HCT116 (cell line): ENCODE data around the gene PLCE1. TPM values are rescaled to one million over a fixed set of nuclear protein-coding genes. Genes with fewer than 3 reads are reported as not detected.

Experiments
- ATAC-seq: fragments of 200-7000 bp; cut with Tn5 transposase; 2 replicates; pipeline ENCODE4 v1.9.1; 2020; ENCODE audit warnings: mild to moderate bottlenecking, moderate library complexity
- BruUV-seq: library from RNA; stranded (reverse); fragments of 400-500 nt; replicated peaks from 2 replicates; lab custom pipeline; 2021; lab: Mats Ljungman, UMichigan
- CTCF ChIA-PET: fragments of 300-600 bp; sonication (Branson Sonifier 250); formaldehyde crosslinking; loops from one replicate; lab custom pipeline; 2021; ENCODE audit warnings: antibody characterized with exemption; lab: Charles Lee
- POLR2A ChIA-PET: fragments of 300-600, 350-600 bp; sonication (Branson Sonifier 250); formaldehyde crosslinking; loops from one replicate; lab custom pipeline; 2021; ENCODE audit warnings: antibody characterized with exemption; lab: Charles Lee
- RAD21 ChIA-PET, 2 experiments: fragments of 300-600 bp; sonication (Branson Sonifier 250); formaldehyde crosslinking; loops; one replicate each; lab custom pipeline; 2023; ENCODE audit warnings: low total read pairs in 2 of 2; ENCODE audit not compliant: uncharacterized antibody in 2 of 2, unreplicated experiment in 2 of 2, low non-redundant PET in 1 of 2; lab: Charles Lee
- DNase-seq: peaks from one replicate; pipeline ENCODE4 v3.0.0-alpha.2; 2010; ENCODE audit warnings: low read depth, low spot score
- H2AFZ ChIP-seq: fragments of 200-600 bp; shearing (Covaris generic), sonication (generic); 2 replicates; pipeline ENCODE4 v1.6.1; 2017; ENCODE audit warnings: low read depth, mixed run types, mixed read lengths, antibody characterized with exemption, low read length; ENCODE audit not compliant: poor library complexity, severe bottlenecking
- H3K27ac ChIP-seq: 2 replicates; pipeline ENCODE4 v1.5.1; 2012; ENCODE audit warnings: low read depth, low read length
- H3K27me3 ChIP-seq: fragments of 200-600 bp; sonication (generic); 2 replicates; pipeline ENCODE4 v1.6.1; 2016; ENCODE audit warnings: mixed run types, low read length, mixed read lengths; ENCODE audit not compliant: insufficient read depth
- H3K36me3 ChIP-seq, 2 experiments: fragments of 200-500 bp in 1 of 2; fragments of 200-600 bp in 1 of 2; sonication (Bioruptor generic) in 1 of 2; sonication (generic) in 1 of 2; 2 replicates each; pipeline versions ENCODE4 v1.5.1 to v1.6.1; 2014 to 2016; ENCODE audit warnings: low read length in 2 of 2, inconsistent platforms in 1 of 2, mixed read lengths in 1 of 2, mixed run types in 1 of 2; ENCODE audit not compliant: insufficient read depth in 2 of 2, control insufficient read depth in 1 of 2
- H3K4me1 ChIP-seq, 2 experiments: fragments of 200-600 bp in 1 of 2; sonication (generic) in 1 of 2; 2 replicates each; pipeline versions ENCODE4 v1.5.1 to v1.6.1; 2012 to 2017; ENCODE audit warnings: low read length in 2 of 2, inconsistent platforms in 1 of 2, mild to moderate bottlenecking in 1 of 2, mixed read lengths in 1 of 2, mixed run types in 1 of 2, moderate library complexity in 1 of 2; ENCODE audit not compliant: insufficient read depth in 2 of 2, control insufficient read depth in 1 of 2
- H3K4me2 ChIP-seq: fragments of 200-600 bp; sonication (generic); 2 replicates; pipeline ENCODE4 v1.6.1; 2017; ENCODE audit warnings: mixed run types, low read length, mixed read lengths
- H3K4me3 ChIP-seq, 2 experiments: fragments of 200-600 bp in 1 of 2; sonication (generic) in 1 of 2; replicated peaks in 1 of 2; 2 replicates each; pipeline ENCODE4 v1.5.1; 2011 to 2016; ENCODE audit warnings: low read length in 2 of 2, control low read depth in 1 of 2, low read depth in 1 of 2, mild to moderate bottlenecking in 1 of 2, mixed read lengths in 1 of 2, mixed run types in 1 of 2
- H3K79me2 ChIP-seq: fragments of 200-600 bp; sonication (generic); 2 replicates; pipeline ENCODE4 v1.6.1; 2017; ENCODE audit warnings: mild to moderate bottlenecking, mixed run types, low read length, moderate library complexity, mixed read lengths; ENCODE audit not compliant: insufficient read depth
- H3K9ac ChIP-seq: fragments of 200-600 bp; sonication (generic); 2 replicates; pipeline ENCODE4 v1.6.1; 2016; ENCODE audit warnings: low read length, mixed read lengths
- H3K9me2 ChIP-seq: fragments of 200-600 bp; sonication (generic), shearing (Covaris generic); 2 replicates; pipeline ENCODE4 v1.6.1; 2017; ENCODE audit warnings: mixed run types, mild to moderate bottlenecking, moderate library complexity; ENCODE audit not compliant: insufficient read depth
- H3K9me3 ChIP-seq, 2 experiments: fragments of 200-500 bp in 1 of 2; fragments of 200-600 bp in 1 of 2; sonication (Bioruptor generic) in 1 of 2; sonication (generic) in 1 of 2; 2 replicates each; pipeline ENCODE4 v1.6.1; 2014 to 2017; ENCODE audit warnings: low read length in 2 of 2, mixed read lengths in 2 of 2, inconsistent platforms in 1 of 2, low read depth in 1 of 2, mild to moderate bottlenecking in 1 of 2, mixed run types in 1 of 2, moderate library complexity in 1 of 2; ENCODE audit not compliant: control insufficient read depth in 1 of 2, insufficient read depth in 1 of 2
- H4K20me1 ChIP-seq: fragments of 200-600 bp; sonication (generic), shearing (Covaris generic); 2 replicates; pipeline ENCODE4 v1.6.1; 2017; ENCODE audit warnings: mixed run types, mild to moderate bottlenecking, moderate library complexity; ENCODE audit not compliant: insufficient read depth
- CBX3 ChIP-seq: IDR thresholded peaks from 2 replicates; pipeline ENCODE4 v1.6.1; 2012; ENCODE audit warnings: low read depth
- ELF1 ChIP-seq: IDR thresholded peaks from 2 replicates; pipeline ENCODE4 v1.6.1; 2012; ENCODE audit warnings: low read depth, borderline replicate concordance
- EZH2 ChIP-seq: fragments of 200-600 bp; sonication (generic); IDR thresholded peaks from 2 replicates; pipeline ENCODE4 v1.6.1; 2017; ENCODE audit warnings: antibody characterized with exemption, mixed run types
- EZH2phosphoT487 ChIP-seq: fragments of 200-600 bp; IDR thresholded peaks from 2 replicates; pipeline ENCODE4 v1.6.1; 2018; ENCODE audit warnings: antibody characterized with exemption, borderline replicate concordance
- POLR2AphosphoS5 ChIP-seq: IDR thresholded peaks from 2 replicates; pipeline ENCODE4 v1.6.1; 2011; ENCODE audit warnings: mild to moderate bottlenecking, low read depth, low read length, moderate library complexity
- SIN3A ChIP-seq: IDR thresholded peaks from 2 replicates; pipeline ENCODE4 v1.6.1; 2012; ENCODE audit warnings: low read depth
- SP1 ChIP-seq: IDR thresholded peaks from 2 replicates; pipeline ENCODE4 v1.6.1; 2012; ENCODE audit warnings: low read depth
- TCF7L2 ChIP-seq: IDR thresholded peaks from 2 replicates; pipeline ENCODE4 v1.7.0; 2011; ENCODE audit warnings: borderline replicate concordance, inconsistent platforms; ENCODE audit not compliant: insufficient read depth, insufficient read length; ENCODE audit errors: extremely low read depth
- intact Hi-C: fragments of 100-400 bp; cut with micrococcal nuclease; formaldehyde crosslinking; loops from 2 replicates; pipeline ENCODE4 v1.10.0; 2022
- total RNA-seq: library from RNA; stranded (reverse); gene quantifications from one replicate; pipeline ENCODE4 v1.2.1, GENCODE V29; 2021; ENCODE audit not compliant: unreplicated experiment
- TF ChIP-seq, protein P1 (sequence below): IDR thresholded peaks from 2 replicates; pipeline ENCODE4 v1.6.1; 2012; ENCODE audit warnings: low read depth
- TF ChIP-seq, protein P2 (sequence below): IDR thresholded peaks from 2 replicates; pipeline ENCODE4 v1.6.1; 2012
- TF ChIP-seq, protein P3 (sequence below): IDR thresholded peaks from 2 replicates; pipeline ENCODE4 v1.6.1; 2011; ENCODE audit warnings: mild to moderate bottlenecking, low read length, moderate library complexity; ENCODE audit not compliant: insufficient replicate concordance; ENCODE audit errors: extremely low read depth

Gene PLCE1
- total RNA-seq, 1 experiment from 2014 or later: 2.5 TPM

DNA sequence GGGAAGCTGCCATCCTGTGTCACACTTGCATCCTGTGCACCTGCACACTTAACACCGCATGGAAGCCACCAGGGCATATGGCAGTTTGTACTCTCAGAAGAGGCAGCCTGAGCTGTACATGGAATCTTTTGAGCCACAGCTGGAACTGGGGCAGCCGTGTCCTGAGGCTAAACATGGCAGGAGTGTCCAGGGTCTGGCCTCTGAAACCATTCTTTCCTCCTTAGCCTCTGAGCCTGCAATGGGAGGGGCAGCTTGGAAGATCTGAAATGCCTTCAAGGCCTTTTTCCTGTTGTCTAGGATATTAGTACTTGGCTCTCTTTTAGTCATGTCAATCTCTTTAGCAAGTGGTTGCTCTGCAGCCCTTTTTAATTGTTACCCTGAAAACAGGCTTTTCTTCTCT lies 16.4 kb downstream of the PLCE1 start:
- Histone ChIP-seq H4K20me1 (no peaks in the 10 kb centered on the region), H3K4me1 (no peaks in the 10 kb centered on the region), H3K4me2 (no peak overlapping the region), H3K9me3 (no peaks in the 10 kb centered on the region), H3K27me3 (no peaks in the 10 kb centered on the region), H3K79me2 (no peaks in the 10 kb centered on the region), H3K4me3 (no peak overlapping the region), H2AFZ (no peak overlapping the region), H3K9me2 (no peaks in the 10 kb centered on the region), H3K36me3 (no peaks in the 10 kb centered on the region), H3K9ac (no peak overlapping the region), H3K27ac (no peak overlapping the region)
- TF ChIP-seq, protein P1, sequence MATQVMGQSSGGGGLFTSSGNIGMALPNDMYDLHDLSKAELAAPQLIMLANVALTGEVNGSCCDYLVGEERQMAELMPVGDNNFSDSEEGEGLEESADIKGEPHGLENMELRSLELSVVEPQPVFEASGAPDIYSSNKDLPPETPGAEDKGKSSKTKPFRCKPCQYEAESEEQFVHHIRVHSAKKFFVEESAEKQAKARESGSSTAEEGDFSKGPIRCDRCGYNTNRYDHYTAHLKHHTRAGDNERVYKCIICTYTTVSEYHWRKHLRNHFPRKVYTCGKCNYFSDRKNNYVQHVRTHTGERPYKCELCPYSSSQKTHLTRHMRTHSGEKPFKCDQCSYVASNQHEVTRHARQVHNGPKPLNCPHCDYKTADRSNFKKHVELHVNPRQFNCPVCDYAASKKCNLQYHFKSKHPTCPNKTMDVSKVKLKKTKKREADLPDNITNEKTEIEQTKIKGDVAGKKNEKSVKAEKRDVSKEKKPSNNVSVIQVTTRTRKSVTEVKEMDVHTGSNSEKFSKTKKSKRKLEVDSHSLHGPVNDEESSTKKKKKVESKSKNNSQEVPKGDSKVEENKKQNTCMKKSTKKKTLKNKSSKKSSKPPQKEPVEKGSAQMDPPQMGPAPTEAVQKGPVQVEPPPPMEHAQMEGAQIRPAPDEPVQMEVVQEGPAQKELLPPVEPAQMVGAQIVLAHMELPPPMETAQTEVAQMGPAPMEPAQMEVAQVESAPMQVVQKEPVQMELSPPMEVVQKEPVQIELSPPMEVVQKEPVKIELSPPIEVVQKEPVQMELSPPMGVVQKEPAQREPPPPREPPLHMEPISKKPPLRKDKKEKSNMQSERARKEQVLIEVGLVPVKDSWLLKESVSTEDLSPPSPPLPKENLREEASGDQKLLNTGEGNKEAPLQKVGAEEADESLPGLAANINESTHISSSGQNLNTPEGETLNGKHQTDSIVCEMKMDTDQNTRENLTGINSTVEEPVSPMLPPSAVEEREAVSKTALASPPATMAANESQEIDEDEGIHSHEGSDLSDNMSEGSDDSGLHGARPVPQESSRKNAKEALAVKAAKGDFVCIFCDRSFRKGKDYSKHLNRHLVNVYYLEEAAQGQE: no peak
- TF ChIP-seq, protein P2, sequence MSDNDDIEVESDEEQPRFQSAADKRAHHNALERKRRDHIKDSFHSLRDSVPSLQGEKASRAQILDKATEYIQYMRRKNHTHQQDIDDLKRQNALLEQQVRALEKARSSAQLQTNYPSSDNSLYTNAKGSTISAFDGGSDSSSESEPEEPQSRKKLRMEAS: no peak
- DNase-seq (no peak), ATAC-seq (no peak)
- intact Hi-C loops: no loop called here
- BruUV-seq: no TSS peak
- ChIA-PET RAD21 (no interaction called here), POLR2A (no interaction called here), CTCF (no interaction called here)

GRCh38 chr10:94010886-94011285 lies 17.2 kb downstream of the PLCE1 start:
- Histone ChIP-seq H3K9me2 (no peaks in the 10 kb centered on the region), H3K9ac (no peak overlapping the region), H3K4me3 (no peak overlapping the region), H3K27me3 (no peaks in the 10 kb centered on the region), H3K79me2 (no peaks in the 10 kb centered on the region), H3K4me2 (no peak overlapping the region), H2AFZ (no peak overlapping the region), H3K4me1 (no peaks in the 10 kb centered on the region), H3K36me3 (no peaks in the 10 kb centered on the region), H4K20me1 (no peaks in the 10 kb centered on the region), H3K27ac (no peak overlapping the region), H3K9me3 (no peaks in the 10 kb centered on the region)
- DNase-seq: no peak
- no peak for ATAC-seq
- POLR2A ChIA-PET: no interaction called here
- CTCF ChIA-PET: no interaction called here
- intact Hi-C loops: no loop called here
- no TSS peak for BruUV-seq
- RAD21 ChIA-PET: no interaction called here
- TF ChIP-seq POLR2AphosphoS5: no peak
- no peak for TF ChIP-seq EZH2phosphoT487
- no peak for TF ChIP-seq ELF1
- no peak for TF ChIP-seq SP1
- TF ChIP-seq CBX3: no peak
- TF ChIP-seq TCF7L2: no peak
- TF ChIP-seq SIN3A: no peak
- TF ChIP-seq EZH2: no peak
- TF ChIP-seq, protein P3, sequence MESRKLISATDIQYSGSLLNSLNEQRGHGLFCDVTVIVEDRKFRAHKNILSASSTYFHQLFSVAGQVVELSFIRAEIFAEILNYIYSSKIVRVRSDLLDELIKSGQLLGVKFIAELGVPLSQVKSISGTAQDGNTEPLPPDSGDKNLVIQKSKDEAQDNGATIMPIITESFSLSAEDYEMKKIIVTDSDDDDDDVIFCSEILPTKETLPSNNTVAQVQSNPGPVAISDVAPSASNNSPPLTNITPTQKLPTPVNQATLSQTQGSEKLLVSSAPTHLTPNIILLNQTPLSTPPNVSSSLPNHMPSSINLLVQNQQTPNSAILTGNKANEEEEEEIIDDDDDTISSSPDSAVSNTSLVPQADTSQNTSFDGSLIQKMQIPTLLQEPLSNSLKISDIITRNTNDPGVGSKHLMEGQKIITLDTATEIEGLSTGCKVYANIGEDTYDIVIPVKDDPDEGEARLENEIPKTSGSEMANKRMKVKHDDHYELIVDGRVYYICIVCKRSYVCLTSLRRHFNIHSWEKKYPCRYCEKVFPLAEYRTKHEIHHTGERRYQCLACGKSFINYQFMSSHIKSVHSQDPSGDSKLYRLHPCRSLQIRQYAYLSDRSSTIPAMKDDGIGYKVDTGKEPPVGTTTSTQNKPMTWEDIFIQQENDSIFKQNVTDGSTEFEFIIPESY: no peak
